ENCODE data around the gene GPR158.

- TF ChIP-seq CTCF (conservative IDR thresholded peaks at IDR 0.05) (no peak), EZH2 (IDR thresholded peaks at IDR 0.05; ENCODE audit: low read depth) (no peak)
These were observed 323.8 kb downstream of the GPR158 start for GRCh38 chr10:25498645-25499044.
